Activated CD4-positive, CD25-positive, alpha-beta regulatory T cell (primary cell): Measurements from ENCODE around the gene CAMSAP1.

Experiments used
- DNase-seq, 4 experiments: peaks; one replicate each; lab custom pipeline; 2025; lab: John Stamatoyannopoulos, UW

Gene CAMSAP1

DNA sequence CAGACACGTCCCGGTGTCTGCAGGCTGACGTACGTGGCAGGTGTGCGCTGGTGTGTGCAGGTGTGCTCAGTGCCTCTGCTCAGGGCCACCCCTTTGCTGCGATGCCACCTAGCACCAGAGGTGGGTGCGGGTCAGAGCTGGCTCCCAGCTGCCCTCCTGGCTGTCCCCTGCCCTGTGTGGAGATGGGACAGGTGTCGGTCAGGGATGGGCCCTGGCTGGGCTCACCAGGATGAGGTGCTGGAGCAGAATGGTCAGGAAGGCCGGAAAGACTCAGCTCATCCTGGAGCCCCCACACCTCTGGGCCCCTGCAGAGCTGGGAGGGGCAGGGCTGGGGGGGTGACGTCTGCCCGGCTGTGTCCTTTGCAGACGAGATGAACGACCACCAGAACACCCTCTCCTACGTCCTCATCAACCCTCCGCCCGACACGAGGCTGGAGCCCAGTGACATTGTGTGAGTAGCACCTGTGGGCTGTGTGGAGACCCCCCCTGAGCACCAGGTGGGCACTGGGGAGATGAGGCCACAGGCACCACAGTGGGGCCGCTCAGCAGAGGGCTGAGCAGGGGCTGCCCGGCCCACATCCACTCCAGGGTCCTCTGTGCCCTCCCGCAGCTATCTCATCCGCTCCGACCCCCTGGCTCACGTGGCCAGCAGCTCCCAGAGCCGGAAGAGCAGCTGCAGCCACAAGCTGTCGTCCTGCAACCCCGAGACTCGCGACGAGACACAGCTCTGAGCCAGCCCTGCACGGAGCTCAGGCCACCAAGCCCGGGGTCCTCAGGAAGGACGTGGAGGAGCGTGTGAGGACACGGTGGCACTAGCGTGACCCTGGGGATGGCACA, 115.7 kb downstream of the CAMSAP1 start:
- no peak for DNase-seq

GRCh38 chr9:135790850-135791249, 116.5 kb downstream of the CAMSAP1 start:
- DNase-seq, result no peak

- DNase-seq, result no peak
These were observed 117.0 kb downstream of the CAMSAP1 start for GRCh38 chr9:135790356-135790755.

- no peak for DNase-seq
These were observed 117.5 kb downstream of the CAMSAP1 start for GRCh38 chr9:135789838-135790291.

DNA sequence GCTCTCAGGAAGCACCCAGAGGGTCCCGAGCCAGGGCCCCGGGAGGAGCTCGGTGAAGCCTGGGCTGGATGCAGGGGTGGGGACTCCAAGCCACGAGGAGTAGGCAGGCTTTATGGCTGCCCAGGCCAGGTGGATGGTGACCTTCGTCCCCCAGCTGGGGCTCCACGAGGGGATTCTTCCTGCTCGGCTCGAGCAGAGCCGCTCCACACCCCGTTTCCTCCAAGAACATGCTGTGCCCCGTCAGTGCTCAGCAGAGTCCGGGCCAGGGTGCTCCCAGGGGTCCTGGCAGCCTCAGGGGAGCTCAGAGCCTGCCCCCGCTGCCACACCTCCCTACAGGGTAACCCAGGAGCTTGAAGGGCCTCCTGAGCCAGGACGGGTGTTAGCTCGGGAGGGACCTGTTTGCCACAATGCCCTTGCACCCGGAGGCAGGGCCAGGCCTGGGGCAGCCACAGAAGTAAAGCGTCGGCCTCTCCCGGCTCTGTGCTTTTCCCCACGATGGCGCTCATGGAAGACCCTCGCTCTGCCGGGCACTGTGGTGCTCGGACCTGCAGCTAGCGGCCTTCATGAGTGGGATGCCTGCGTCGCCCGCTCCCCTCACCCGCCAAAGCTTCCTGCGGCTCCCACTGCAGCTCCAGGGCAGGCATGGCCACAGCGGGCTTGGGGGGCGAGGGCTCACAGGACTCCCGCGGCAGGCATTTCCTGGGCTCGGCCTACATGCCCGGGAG, 118.6 kb downstream of the CAMSAP1 start:
- no peak for DNase-seq

DNA sequence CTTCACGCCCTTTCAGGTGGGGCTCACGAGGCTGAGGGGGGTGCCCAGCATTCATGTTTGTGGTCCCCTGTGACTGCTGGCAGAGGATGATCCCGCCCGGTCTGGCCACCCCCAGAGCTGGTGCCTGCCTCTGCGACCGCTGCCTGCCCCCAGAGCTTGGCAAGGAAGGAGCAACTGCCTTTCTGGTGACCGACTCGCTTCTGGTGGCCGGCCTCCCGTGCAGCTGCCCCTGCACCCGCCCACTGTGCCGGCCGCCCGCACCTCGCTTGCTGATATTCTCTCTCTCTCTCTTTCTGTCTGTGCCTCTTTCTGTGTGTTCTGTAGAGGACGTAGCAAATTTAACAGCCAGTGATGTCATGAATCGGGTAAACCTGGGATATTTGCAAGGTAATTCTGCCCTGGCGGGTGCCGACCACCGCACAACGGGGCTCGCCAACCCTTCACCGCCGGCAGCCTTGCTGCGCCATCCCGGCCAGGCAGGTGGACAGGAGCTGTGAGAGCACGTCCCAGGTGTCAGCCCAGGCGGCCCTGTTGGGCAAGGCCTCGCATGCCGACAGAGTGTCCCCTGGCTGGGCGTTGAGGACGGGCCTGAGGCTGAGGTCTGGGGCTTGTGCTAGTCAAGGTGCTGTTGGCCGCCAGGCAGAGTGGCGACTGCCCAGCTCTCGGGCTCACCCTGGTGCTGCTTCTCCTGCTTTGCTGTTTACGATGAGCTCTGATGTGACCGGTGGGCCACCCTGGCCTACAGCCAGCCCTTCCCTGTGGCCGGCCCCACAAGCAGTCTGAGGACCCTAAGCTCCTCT, 119.4 kb downstream of the CAMSAP1 start:
- no peak for DNase-seq

- no peak for DNase-seq
These were observed 120.0 kb downstream of the CAMSAP1 start for GRCh38 chr9:135787317-135787716.

- no peak for DNase-seq
These were observed 121.1 kb downstream of the CAMSAP1 start for GRCh38 chr9:135786146-135786690.

GRCh38 chr9:135785013-135785575, 122.3 kb downstream of the CAMSAP1 start:
- no peak for DNase-seq

GRCh38 chr9:135783540-135784245, 123.7 kb downstream of the CAMSAP1 start:
- no peak for DNase-seq

GRCh38 chr9:135782946-135783345, 124.4 kb downstream of the CAMSAP1 start:
- DNase-seq, result no peak

- no peak for DNase-seq
These were observed 126.7 kb downstream of the CAMSAP1 start for GRCh38 chr9:135780626-135781025.

DNA sequence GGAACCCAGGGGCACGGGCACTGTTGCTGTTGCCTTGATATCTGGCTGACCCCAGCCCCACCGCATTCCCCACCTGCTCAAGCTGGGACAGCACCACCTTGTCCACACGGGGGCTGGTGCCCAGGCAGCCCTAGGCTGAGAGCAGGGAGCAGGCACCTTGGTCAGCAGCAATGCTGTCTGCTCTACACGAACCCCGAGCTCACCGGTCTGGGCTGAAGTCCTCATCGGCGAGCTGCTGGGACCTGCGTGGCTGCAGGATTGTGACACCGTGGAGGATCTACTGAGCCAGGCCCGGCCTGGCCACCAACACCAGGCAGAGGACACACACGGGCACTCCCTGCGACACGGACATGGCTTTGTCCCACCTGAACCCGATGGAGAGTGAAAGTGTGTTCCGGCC, 127.3 kb downstream of the CAMSAP1 start:
- DNase-seq, result no peak

DNA sequence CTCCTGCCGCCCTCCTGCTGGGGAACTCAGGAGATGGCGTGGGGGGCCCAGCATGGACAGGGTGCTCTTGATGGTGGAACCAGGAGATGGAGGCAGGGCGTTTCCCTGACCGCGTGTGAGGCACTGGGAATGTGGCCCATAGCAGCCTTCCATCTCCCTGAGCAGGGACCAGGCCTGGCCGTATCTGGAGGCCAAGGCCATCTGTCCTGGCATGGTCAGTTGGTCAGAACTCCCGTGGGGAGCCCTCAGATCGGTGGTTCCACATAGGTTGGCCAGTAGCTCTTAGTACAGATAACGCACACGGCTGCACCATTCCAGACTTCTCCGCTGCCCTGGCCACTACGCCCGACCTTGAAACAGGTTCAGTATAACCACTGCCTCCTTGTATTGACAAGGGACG, 127.8 kb downstream of the CAMSAP1 start:
- no peak for DNase-seq

DNA sequence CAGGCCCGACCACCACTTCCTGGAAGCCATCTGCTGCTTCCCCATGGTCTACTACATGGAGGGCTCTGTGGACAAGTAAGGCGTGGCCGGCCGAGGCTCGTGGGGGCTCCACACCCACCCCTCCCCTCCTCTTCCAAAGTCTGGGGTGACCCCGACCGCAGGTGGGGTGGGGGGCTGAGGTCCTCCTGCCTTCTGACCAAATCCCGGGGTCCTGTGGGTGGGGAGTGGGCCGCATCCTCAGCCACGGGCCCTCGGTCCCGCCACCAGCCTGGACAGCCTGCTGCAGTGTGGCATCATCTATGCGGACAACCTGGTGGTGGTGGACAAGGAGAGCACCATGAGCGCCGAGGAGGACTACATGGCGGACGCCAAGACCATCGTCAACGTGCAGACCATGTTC, 128.9 kb downstream of the CAMSAP1 start:
- DNase-seq, result no peak

GRCh38 chr9:135777623-135778177, 129.6 kb downstream of the CAMSAP1 start:
- DNase-seq, result no peak

DNA sequence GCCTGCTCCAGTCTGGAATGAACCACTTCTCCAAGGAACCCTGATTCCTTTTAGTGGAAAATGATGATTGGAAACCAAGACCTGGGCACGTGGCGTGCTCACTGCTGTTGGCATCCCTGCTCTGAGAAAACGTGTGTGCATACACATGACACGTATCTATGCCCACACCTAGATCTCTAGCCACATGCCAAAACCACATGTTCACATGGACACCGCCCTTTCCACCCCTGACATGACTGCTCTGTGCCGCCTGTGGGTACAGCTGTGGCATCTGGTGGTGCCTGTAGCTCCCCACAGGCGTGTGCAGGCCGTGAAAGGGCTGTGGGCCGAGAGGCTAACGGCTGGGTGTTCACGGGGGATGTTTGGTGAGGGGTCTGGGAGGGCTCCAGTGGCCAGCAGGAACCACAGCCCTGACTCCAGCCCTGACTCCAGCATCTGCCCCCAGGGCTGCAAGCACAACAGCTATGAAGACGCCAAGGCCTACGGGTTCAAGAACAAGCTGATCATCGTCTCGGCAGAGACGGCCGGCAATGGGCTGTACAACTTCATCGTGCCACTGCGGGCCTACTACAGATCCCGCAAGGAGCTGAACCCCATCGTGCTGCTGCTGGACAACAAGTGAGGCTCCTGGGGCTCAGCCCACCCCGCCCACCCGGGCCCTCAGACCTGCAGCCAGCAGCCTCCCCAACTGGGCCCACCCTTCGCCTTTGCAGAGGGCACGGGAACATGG, 130.3 kb downstream of the CAMSAP1 start:
- no peak for DNase-seq

DNA sequence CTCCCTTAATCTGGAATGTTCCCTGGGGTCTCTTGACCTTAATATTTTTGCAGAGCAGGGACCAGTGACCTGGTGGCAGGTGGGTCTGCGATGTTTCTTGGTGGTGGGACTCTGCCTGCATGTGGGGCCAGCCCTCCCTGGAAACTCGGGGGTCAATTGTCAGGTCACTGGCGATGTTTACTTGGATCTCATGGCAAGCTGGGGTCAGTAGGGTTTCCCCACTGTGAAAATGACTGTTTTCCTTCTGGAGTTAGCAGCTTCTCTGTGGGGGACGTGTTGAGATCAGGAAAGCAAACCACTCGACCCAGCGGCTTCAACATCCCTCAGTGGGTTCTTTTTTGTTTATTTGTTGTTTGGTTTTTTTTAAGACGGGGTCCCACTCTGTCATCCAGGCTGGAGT, 131.4 kb downstream of the CAMSAP1 start:
- DNase-seq, result no peak

- DNase-seq, result no peak
These were observed 132.4 kb downstream of the CAMSAP1 start for GRCh38 chr9:135774794-135775525.
